GM21717 (cell line): ENCODE data around the gene LARP1.
"Not testable (repeated sequence)": the region's sequence is repeated elsewhere in the genome, so short reads cannot be mapped to it uniquely, and the experiment has no call there.

Experiments used
- ATAC-seq: cut with Tn5 transposase; IDR thresholded peaks from one replicate; pipeline ENCODE4 v1.9.1; 2021; ENCODE audit warnings: mild to moderate bottlenecking, moderate library complexity; ENCODE audit not compliant: unreplicated experiment

The LARP1 gene

GRCh38 chr5:154755361-154756008 is at the start of gene LARP1:
LARP1 (plus strand) TSS chr5:154755377; CDS start chr5:154755758, 381 bp downstream.
- ATAC-seq = peak; percentile 9

- ATAC-seq = no peak
Measured at GRCh38 chr5:154706416-154706815, 48.8 kb upstream of the LARP1 start.

GRCh38 chr5:154707641-154708040 is 47.5 kb upstream of the LARP1 start:
- ATAC-seq = no peak

- ATAC-seq = no peak
Measured at GRCh38 chr5:154708207-154708606, 47.0 kb upstream of the LARP1 start.

- no peak for ATAC-seq
Measured at GRCh38 chr5:154708846-154709245, 46.3 kb upstream of the LARP1 start.

- ATAC-seq = no peak
Measured at GRCh38 chr5:154709368-154710305, 45.5 kb upstream of the LARP1 start.

- ATAC-seq = no peak
Measured at GRCh38 chr5:154712518-154713437, 42.4 kb upstream of the LARP1 start.

- no peak for ATAC-seq
Measured at GRCh38 chr5:154713615-154714125, 41.5 kb upstream of the LARP1 start.

- ATAC-seq = peak; percentile 80
Measured at GRCh38 chr5:154714266-154714986, 40.8 kb upstream of the LARP1 start.

GRCh38 chr5:154721481-154722058 is 33.6 kb upstream of the LARP1 start:
- no peak for ATAC-seq

- no peak for ATAC-seq
Measured at GRCh38 chr5:154722097-154722496, 33.1 kb upstream of the LARP1 start.

- no peak for ATAC-seq
Measured at GRCh38 chr5:154722936-154723335, 32.2 kb upstream of the LARP1 start.

- ATAC-seq = no peak
Measured at GRCh38 chr5:154723740-154724505, 31.3 kb upstream of the LARP1 start.

- no peak for ATAC-seq
Measured at GRCh38 chr5:154727361-154727760, 27.8 kb upstream of the LARP1 start.

GRCh38 chr5:154728939-154729588 is 26.1 kb upstream of the LARP1 start:
- ATAC-seq = no peak

- no peak for ATAC-seq
Measured at GRCh38 chr5:154729613-154730012, 25.6 kb upstream of the LARP1 start.

GRCh38 chr5:154730761-154731160 is 24.4 kb upstream of the LARP1 start:
- not testable (repeated sequence) for ATAC-seq

- ATAC-seq = no peak
Measured at GRCh38 chr5:154732212-154732611, 23.0 kb upstream of the LARP1 start.
